GM12891 (cell line): ENCODE data around the gene FAT3.

Source experiments
- DNase-seq: peaks from one replicate; pipeline ENCODE4 v3.0.0; 2011; ENCODE audit warnings: low spot score; ENCODE audit not compliant: insufficient read length
- FAIRE-seq: peaks from 2 replicates; lab custom pipeline; 2011; peaks lifted over from hg19 to GRCh38; lab: Jason Lieb, UNC
- PAX5 ChIP-seq: IDR thresholded peaks from 2 replicates; pipeline ENCODE4 v1.6.1; 2011; ENCODE audit warnings: low read length, moderate library complexity, mild to moderate bottlenecking; ENCODE audit not compliant: insufficient read depth, severe bottlenecking
- POLR2A ChIP-seq: IDR thresholded peaks from 2 replicates; pipeline ENCODE4 v1.6.1; 2011; ENCODE audit warnings: low read depth, low read length, control low read depth
- POLR2AphosphoS5 ChIP-seq: IDR thresholded peaks from 2 replicates; pipeline ENCODE4 v1.6.1; 2011; ENCODE audit warnings: low read depth, low read length, control low read depth
- POU2F2 ChIP-seq: IDR thresholded peaks from 2 replicates; pipeline ENCODE4 v1.6.1; 2011; ENCODE audit warnings: low read depth, mild to moderate bottlenecking, control low read depth, low read length, moderate library complexity
- SPI1 ChIP-seq: IDR thresholded peaks from 2 replicates; pipeline ENCODE4 v1.6.1; 2011; ENCODE audit warnings: low read depth, low read length, control low read depth
- TAF1 ChIP-seq: IDR thresholded peaks from 2 replicates; pipeline ENCODE4 v1.6.1; 2011; ENCODE audit warnings: low read depth, low read length, control low read depth

The FAT3 gene

DNA sequence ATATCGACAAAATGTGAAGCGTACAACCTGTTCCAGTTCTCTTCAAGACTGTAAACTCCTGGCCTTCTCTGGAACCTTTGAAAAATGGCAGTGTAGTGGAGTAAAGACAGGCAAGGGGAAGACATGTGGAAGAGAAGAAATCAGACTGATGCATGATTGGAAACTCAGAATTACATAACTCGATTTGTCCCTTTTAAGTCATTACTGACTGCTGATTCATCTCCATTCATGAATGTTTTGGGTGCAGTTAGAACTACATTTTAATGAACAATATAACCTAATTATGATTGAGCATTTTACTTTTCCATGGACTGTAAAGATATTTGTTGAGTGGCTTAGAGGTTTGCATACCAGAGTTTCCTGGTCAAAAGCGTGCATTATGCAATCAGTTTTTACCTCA is 32.9 kb downstream of the FAT3 start:
- no peak for DNase-seq
- no peak for FAIRE-seq
- TF ChIP-seq SPI1 = no peak
- TF ChIP-seq PAX5 = no peak
- TF ChIP-seq POLR2AphosphoS5 = no peak
- TF ChIP-seq POU2F2 = no peak
- no peak for TF ChIP-seq TAF1
- TF ChIP-seq POLR2A = no peak

DNA sequence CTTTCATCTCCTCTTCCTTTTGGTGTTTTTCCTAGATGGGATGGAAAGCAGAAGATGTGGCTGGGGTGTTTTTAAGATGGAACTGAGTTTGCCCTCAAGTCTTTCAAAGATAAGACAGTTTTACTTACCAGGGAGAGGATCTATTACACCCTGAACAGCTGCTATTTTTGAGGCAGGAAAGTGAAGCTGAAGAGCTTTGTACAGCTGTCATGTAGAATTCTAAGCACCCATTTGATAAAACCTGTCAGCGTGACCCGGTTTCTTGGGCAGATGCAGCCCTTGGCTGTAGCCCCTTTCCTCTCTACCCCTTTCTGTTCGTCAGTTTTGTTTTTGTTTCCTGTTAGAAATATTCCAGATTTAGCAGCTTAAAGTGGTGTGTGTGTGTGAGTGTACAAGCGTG is 35.2 kb downstream of the FAT3 start:
- no peak for TF ChIP-seq TAF1
- no peak for TF ChIP-seq SPI1
- TF ChIP-seq POU2F2 = no peak
- TF ChIP-seq POLR2A = no peak
- DNase-seq (no peak), FAIRE-seq (no peak)

DNA sequence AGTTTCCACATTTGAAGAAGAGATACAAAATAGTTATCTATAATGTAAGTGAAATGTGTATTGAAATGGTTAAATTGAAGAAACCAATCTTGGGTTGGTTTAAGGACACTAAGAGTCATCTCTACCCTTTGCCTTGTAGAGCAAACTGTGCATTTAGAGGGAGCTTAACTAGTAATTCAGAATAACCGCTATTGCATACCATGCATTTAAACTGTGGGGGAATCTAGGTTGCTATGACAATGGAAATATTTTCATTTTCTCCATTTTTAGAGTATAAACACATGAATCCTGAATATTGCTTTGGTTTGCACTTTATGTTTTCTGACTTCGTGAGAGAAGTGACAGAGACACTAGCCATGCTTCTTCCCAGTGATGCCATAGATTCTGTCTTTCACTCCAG is 39.7 kb downstream of the FAT3 start:
- FAIRE-seq (no peak), DNase-seq (no peak)
- TF ChIP-seq SPI1 = no peak
- no peak for TF ChIP-seq POLR2AphosphoS5

DNA sequence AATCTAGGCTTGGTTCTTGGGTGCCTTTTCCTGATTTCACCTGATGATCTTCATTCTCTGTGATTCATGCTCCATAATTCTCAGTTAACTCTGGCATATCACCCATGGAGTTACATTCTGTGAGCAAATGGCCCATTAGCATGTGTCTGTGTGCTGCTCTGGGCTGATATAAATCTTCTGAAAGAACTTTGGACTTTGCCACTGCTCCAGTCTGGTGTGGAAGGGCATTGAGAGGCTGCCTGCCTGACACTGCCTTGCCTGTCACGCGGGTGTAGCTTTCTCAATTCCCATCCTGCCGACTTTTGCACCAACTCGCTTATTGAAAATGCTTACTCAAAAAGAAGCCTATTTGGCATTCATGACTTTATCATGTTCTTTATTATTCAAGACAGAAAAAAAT is 42.2 kb downstream of the FAT3 start:
- DNase-seq (no peak), FAIRE-seq (no peak)
- TF ChIP-seq TAF1 (no peak), POLR2AphosphoS5 (no peak), SPI1 (no peak), POLR2A (no peak), POU2F2 (no peak), PAX5 (no peak)

DNA sequence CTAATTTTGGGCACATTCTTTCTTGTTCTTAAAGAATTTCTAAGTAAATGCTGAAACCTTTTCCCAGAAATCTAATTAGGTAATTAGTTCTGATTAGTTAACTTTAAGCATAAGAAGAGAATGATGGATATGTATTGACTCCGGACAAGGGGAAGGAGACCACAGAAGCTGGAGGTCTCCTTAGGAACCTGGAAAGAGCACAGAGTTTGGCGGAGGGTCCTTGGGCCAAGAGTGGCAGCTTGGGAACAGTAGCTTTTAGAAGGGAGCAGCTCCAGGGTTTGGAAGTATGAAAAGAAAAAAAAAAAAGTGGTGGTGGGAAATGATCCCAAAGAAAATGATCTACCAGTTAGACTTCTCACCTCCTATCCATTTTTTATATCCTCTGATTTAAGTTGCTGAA is 42.7 kb downstream of the FAT3 start:
- no peak for TF ChIP-seq POLR2A
- no peak for TF ChIP-seq POU2F2
- DNase-seq (no peak), FAIRE-seq (no peak)

DNA sequence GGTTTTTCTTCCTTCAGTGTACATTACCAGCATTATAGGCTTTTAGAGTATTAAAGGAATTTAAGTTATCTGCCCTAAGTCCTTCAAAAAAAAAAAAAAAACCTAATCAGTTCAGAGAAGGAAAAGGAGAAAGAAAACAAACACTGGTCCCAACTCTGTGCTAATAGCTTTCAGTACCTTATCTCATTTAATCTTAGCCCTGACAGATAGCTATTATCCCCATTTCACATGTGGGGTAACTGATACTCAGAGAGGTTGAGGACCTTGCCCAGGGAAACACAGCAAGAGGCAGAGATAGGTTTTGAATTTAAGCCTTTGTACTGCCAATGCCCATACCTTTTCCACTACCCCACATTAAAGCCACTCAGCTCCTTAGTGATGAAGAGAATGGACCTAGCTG is 43.4 kb downstream of the FAT3 start:
- DNase-seq = no peak
- no peak for FAIRE-seq
- TF ChIP-seq PAX5 (no peak), TAF1 (no peak), POU2F2 (no peak), POLR2A (no peak), SPI1 (no peak), POLR2AphosphoS5 (no peak)

DNA sequence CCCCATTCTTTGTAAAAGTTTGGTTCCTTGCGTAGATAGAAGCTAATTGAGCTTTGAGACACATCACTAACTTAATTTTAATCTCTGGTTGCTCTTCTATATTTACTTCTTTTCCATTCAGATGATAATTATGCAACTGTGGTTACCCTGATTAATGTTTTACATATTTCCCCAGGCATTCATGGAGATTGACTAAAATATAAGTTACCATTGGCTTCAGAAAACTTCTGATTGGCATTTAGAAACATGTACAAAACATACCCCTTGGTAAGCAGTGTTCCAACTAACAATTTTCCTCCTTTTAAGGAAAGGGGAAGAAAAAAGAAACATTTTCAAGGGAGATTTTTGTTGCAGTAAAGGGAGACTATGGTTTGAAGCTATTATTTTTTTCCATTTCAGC is 43.9 kb downstream of the FAT3 start:
- no peak for DNase-seq
- no peak for FAIRE-seq
- TF ChIP-seq TAF1 = no peak
- no peak for TF ChIP-seq PAX5
- no peak for TF ChIP-seq POLR2A
- no peak for TF ChIP-seq POU2F2
- TF ChIP-seq POLR2AphosphoS5 = no peak
- no peak for TF ChIP-seq SPI1

DNA sequence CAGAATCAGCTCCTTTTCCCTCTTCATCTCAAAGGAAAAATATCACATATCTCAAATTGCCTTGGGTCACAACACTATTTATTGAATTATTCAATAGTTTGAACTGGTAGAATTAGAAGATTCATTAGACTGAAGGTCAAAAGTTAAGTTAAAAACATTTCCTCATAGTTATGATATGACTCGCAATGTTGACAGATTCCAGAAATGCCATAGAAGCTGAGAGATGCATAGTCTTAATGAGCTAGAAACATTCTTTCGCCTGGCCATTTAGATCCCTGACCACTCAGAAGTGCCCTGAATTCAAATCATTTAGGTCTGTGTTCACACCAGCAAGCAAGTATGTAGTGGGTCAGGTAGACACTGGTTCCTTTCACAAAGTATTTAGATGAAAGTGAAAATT is 44.4 kb downstream of the FAT3 start:
- no peak for TF ChIP-seq PAX5
- TF ChIP-seq POLR2A = no peak
- TF ChIP-seq TAF1 = no peak
- no peak for TF ChIP-seq POU2F2
- no peak for TF ChIP-seq POLR2AphosphoS5
- TF ChIP-seq SPI1 = no peak
- DNase-seq = no peak
- FAIRE-seq = no peak

DNA sequence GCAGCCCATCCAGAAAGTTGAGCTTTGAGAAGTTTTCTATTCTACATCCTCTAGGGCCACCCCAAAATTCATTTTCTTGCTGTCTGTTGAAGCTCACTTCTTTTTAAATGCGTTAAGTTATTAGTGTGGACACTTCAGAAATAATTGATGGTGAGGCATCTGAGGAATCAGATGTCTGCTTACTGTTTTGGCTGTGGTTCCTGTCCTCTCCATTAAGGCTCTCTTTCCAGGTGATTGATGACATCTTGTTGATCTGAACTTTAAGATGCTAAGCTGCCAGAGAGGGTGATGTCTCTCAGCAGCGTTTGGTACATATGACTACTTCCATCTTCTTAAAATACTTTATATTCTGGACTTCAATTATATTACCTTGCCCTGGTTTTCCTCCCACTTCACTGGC is 45.2 kb downstream of the FAT3 start:
- TF ChIP-seq TAF1 = no peak
- no peak for TF ChIP-seq SPI1
- TF ChIP-seq POU2F2 = no peak
- DNase-seq (no peak), FAIRE-seq (no peak)

DNA sequence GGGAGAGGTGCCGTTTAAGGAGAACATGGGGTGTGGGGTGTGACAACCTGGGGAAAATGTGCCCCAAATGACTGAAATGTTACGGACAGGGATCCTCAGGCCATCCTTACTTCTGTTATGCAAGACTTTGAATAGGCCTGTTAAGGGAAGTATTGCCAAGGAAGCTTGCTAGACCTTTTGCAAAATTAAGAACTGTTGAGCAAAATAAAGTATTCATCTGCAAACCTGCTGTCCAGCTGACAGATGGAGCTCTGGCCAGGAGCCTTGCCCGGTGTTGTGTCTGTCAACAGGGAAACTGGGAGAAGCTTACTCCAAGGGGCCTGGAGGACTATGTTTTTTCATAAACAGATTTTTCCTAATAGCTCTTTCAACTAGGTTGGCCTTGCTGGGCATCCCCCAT is 48.0 kb downstream of the FAT3 start:
- TF ChIP-seq PAX5 = no peak
- no peak for TF ChIP-seq TAF1
- no peak for TF ChIP-seq POU2F2
- TF ChIP-seq SPI1 = no peak
- TF ChIP-seq POLR2A = no peak
- no peak for TF ChIP-seq POLR2AphosphoS5
- FAIRE-seq = no peak
- no peak for DNase-seq
